K562 (cell line): Measurements from ENCODE around the gene RSPH6A.

Experiments
- POLR2AphosphoS5 ChIP-seq: IDR thresholded peaks from 2 replicates; pipeline ENCODE4 v1.6.1; 2011; ENCODE audit warnings: mild to moderate bottlenecking, low read depth, low read length, moderate library complexity; ENCODE audit not compliant: control insufficient read depth, insufficient read depth
- REST ChIP-seq, 2 experiments: fragments of 450-650 bp; formaldehyde crosslinking in 1 of 2; IDR thresholded peaks; 2 replicates each; pipeline versions ENCODE4 v1.4.0 to v1.6.1; 2014 to 2020; ENCODE audit warnings: mild to moderate bottlenecking in 2 of 2, borderline replicate concordance in 1 of 2, low read depth in 1 of 2
- SIX5 ChIP-seq, 2 experiments: IDR thresholded peaks; 2 replicates each; pipeline ENCODE4 v1.6.1; 2011; ENCODE audit warnings: low read length in 2 of 2, borderline replicate concordance in 1 of 2, low read depth in 1 of 2, mild to moderate bottlenecking in 1 of 2, moderate library complexity in 1 of 2; ENCODE audit not compliant: insufficient read depth in 1 of 2
- ZNF121 ChIP-seq: sonication (generic); formaldehyde crosslinking; conservative IDR thresholded peaks from 2 replicates; pipeline ENCODE4 v1.8.0; 2022; ENCODE audit warnings: missing genetic modification reagents

GRCh38 chr19:45794627-45795026, 20.5 kb downstream of the RSPH6A start:
- no peak for TF ChIP-seq SIX5 (IDR thresholded peaks at IDR 0.05; ENCODE audit: borderline replicate concordance in 1 of 2, insufficient read depth in 1 of 2, low read depth in 1 of 2, low read length in 2 of 2)
- TF ChIP-seq ZNF121 (CRISPR knock-in tag), result no peak
- TF ChIP-seq POLR2AphosphoS5, result no peak
- TF ChIP-seq REST (IDR thresholded peaks at IDR 0.05; ENCODE audit: borderline replicate concordance), result no peak
- TF ChIP-seq REST (CRISPR knock-in tag; IDR thresholded peaks at IDR 0.05; ENCODE audit: low read depth), result no peak
